ENCODE results near the gene HSPA1A. TPM values are rescaled to one million over a fixed set of nuclear protein-coding genes. Genes with fewer than 3 reads are reported as not detected.

The HSPA1A gene
- total RNA-seq, 4 donors from 2014 or later: 235 to 451 (median 370) TPM

GRCh38 chr6:31858707-31859106 lies 43.4 kb downstream of the HSPA1A start:
- Histone ChIP-seq H3K4me1 (peaks cover 15 to 25% (median 18%) of the 10 kb centered on the region in 4 donors), H3K27ac (replicated peaks in 1 of 4) (no peak overlapping the region), H3K36me3 (peaks cover 15 to 48% (median 43%) of the 10 kb centered on the region in 4 donors), H3K4me3 (no peak overlapping the region), H3K9me3 (no peaks in the 10 kb centered on the region), H3K27me3 (no peaks in the 10 kb centered on the region)
- intact Hi-C loops (cut with DNase I): no loop called here
- 88% methylated on average over 8 of the region's 8 CpGs for WGBS
- no peak for DNase-seq (ENCODE audit: extremely low spot score)
- TF ChIP-seq, protein P1, sequence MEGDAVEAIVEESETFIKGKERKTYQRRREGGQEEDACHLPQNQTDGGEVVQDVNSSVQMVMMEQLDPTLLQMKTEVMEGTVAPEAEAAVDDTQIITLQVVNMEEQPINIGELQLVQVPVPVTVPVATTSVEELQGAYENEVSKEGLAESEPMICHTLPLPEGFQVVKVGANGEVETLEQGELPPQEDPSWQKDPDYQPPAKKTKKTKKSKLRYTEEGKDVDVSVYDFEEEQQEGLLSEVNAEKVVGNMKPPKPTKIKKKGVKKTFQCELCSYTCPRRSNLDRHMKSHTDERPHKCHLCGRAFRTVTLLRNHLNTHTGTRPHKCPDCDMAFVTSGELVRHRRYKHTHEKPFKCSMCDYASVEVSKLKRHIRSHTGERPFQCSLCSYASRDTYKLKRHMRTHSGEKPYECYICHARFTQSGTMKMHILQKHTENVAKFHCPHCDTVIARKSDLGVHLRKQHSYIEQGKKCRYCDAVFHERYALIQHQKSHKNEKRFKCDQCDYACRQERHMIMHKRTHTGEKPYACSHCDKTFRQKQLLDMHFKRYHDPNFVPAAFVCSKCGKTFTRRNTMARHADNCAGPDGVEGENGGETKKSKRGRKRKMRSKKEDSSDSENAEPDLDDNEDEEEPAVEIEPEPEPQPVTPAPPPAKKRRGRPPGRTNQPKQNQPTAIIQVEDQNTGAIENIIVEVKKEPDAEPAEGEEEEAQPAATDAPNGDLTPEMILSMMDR (IDR thresholded peaks at IDR 0.05): no peak
- TF ChIP-seq EP300 (IDR thresholded peaks at IDR 0.05) (no peak), POLR2A (IDR thresholded peaks at IDR 0.05; ENCODE audit: low read depth) (no peak), POLR2AphosphoS5 (IDR thresholded peaks at IDR 0.05) (no peak)

DNA sequence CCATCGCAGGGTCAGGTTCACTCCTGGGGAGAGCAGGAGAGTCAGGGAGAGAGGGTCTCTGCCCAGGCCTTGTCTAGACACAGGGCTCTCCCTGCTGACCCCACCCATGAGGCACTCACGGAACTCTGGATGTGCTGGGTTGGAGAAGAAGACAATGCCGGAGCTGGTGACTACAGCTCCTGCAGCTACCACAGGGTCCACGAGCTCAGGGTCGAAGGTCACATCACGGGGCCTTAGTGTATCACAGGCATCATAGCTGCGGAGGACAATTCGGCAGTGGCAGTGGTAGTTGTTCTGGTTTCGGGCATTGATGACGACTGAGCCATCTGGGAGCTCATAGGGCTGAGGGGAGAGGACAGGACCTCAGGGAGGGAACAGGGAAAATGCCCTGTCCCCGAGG lies 44.6 kb downstream of the HSPA1A start:
- Histone ChIP-seq H3K4me3 (no peak overlapping the region), H3K27me3 (no peaks in the 10 kb centered on the region), H3K4me1 (peaks cover 20 to 35% (median 27%) of the 10 kb centered on the region in 4 donors), H3K9me3 (no peaks in the 10 kb centered on the region), H3K36me3 (peaks cover 15 to 48% (median 43%) of the 10 kb centered on the region in 4 donors), H3K27ac (replicated peaks in 1 of 4) (no peak overlapping the region)
- intact Hi-C loops (cut with DNase I): loop anchor here (10.0 kb wide), 1 partner anchor 175 kb away; the partner anchor contains the start of gene LY6G5C
- no peak for TF ChIP-seq EP300 (IDR thresholded peaks at IDR 0.05)
- WGBS: 84% methylated on average over 2 of the region's 11 CpGs
- no peak for DNase-seq (ENCODE audit: extremely low spot score)

DNA sequence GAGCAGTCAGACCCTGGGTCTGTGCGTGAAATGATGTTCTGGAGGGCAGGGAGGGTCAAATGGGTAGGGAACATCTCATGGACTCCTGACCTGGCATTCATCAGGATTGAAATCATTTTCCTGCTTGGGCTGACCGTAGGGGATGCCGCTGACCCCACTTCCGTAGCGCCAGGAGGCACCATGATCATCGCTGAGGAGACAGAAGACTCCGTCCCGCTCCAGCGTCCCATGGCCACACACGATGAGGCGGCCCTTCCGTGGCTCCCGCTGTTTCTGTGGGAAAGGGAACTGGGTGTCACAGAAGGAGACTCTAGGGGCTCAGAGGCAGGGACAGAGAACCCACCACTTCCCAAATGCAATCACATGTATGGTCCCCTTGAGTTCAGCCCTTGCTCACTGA lies 45.0 kb downstream of the HSPA1A start:
- Histone ChIP-seq H3K4me1 (peaks cover 20 to 35% (median 27%) of the 10 kb centered on the region in 4 donors), H3K27ac (replicated peaks in 1 of 4) (no peak overlapping the region), H3K27me3 (no peaks in the 10 kb centered on the region), H3K36me3 (peaks cover 15 to 48% (median 43%) of the 10 kb centered on the region in 4 donors), H3K4me3 (no peak overlapping the region), H3K9me3 (no peaks in the 10 kb centered on the region)
- intact Hi-C loops (cut with DNase I): loop anchor here (10.0 kb wide), 1 partner anchor 176 kb away; the partner anchor contains the start of gene LY6G5C
- 94% methylated on average over 13 of the region's 13 CpGs for WGBS
- TF ChIP-seq EP300 (IDR thresholded peaks at IDR 0.05) (no peak), POLR2A (IDR thresholded peaks at IDR 0.05; ENCODE audit: low read depth) (no peak), POLR2AphosphoS5 (IDR thresholded peaks at IDR 0.05) (no peak)
- TF ChIP-seq, protein P1 (IDR thresholded peaks at IDR 0.05): no peak
- no peak for DNase-seq (ENCODE audit: extremely low spot score)

DNA sequence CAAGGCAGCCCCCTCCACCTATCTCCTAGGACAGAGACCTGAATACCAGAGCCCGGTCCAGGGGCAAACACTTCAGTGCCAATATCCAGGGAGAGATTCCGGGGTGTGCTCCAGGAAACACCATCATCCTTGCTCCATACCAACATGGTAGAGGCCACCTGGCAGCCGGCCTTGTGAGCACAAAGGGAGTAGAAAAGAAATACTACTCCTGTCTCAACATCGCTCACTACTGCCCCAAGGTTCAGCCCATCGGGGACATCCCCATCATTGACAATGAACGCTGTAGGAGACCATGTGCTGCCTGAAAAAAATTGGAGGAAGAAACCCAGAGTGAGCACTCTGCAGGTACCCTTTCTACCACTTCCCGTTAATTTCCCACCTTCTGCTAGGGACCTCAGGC lies 45.8 kb downstream of the HSPA1A start:
- H3K27ac ChIP-seq (replicated peaks in 1 of 4): no peak overlapping the region
- no peaks in the 10 kb centered on the region for H3K27me3 ChIP-seq
- WGBS: 90% methylated on average over 6 of the region's 7 CpGs
- no peaks in the 10 kb centered on the region for H3K9me3 ChIP-seq
- H3K4me1 ChIP-seq: peaks cover 20 to 35% (median 27%) of the 10 kb centered on the region in 4 donors
- intact Hi-C loops (cut with DNase I): loop anchor here (10.0 kb wide), 1 partner anchor 176 kb away; the partner anchor contains the start of gene LY6G5C
- H3K36me3 ChIP-seq: peaks cover 15 to 48% (median 43%) of the 10 kb centered on the region in 4 donors
- H3K4me3 ChIP-seq: no peak overlapping the region
- DNase-seq (ENCODE audit: extremely low spot score): no peak
- TF ChIP-seq, protein P1 (IDR thresholded peaks at IDR 0.05): no peak
- TF ChIP-seq EP300 (IDR thresholded peaks at IDR 0.05): no peak
- TF ChIP-seq POLR2A (IDR thresholded peaks at IDR 0.05; ENCODE audit: low read depth): no peak
- no peak for TF ChIP-seq POLR2AphosphoS5 (IDR thresholded peaks at IDR 0.05)

DNA sequence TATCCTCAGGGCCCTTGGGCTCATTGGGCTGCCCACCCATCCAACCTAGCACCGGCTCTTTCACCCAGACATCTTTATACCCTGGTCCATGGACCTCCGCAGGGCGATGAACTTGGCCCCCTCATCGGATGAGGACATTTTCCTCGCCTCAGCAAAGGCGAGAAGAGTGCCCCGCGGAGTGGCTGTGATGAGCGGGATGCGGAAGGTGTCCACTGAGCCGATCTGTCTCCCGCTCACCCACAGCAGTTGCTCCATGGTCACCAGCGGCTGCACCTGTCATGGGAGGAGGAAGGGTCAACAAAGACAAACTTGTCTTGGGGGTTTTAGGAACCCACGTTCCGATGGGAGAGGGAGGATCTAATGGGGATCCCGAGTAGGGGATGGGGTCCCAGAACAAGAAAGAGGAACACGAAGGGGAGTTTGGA lies 46.6 kb downstream of the HSPA1A start:
- Histone ChIP-seq H3K4me3 (peak overlapping the region; percentile 76 to 92 (median 84)), H3K4me1 (peaks cover 20 to 35% (median 27%) of the 10 kb centered on the region in 4 donors), H3K9me3 (no peaks in the 10 kb centered on the region), H3K27ac (replicated peaks in 1 of 4) (peak overlapping the region; percentile 86 to 95 (median 91)), H3K27me3 (no peaks in the 10 kb centered on the region), H3K36me3 (peaks cover 15 to 43% (median 41%) of the 10 kb centered on the region in 4 donors)
- TF ChIP-seq, protein P1 (IDR thresholded peaks at IDR 0.05): no peak
- TF ChIP-seq POLR2AphosphoS5 (IDR thresholded peaks at IDR 0.05) (no peak), POLR2A (IDR thresholded peaks at IDR 0.05; ENCODE audit: low read depth) (no peak), EP300 (IDR thresholded peaks at IDR 0.05) (no peak)
- intact Hi-C loops (cut with DNase I): loop anchor here (10.0 kb wide), 1 partner anchor 177 kb away; the partner anchor contains the start of gene LY6G5C
- 32% methylated on average over 10 of the region's 17 CpGs for WGBS
- no peak for DNase-seq (ENCODE audit: extremely low spot score)

All from esophagus muscularis mucosa (tissue), 4 donors.